ENCODE measurements around the gene SERTAD2. TPM values are rescaled to one million over a fixed set of nuclear protein-coding genes. Genes with fewer than 3 reads are reported as not detected.

The SERTAD2 gene
- total and polyA plus RNA-seq, 5 donors: 8.2 to 25.4 (median 19.7) TPM

- Histone ChIP-seq H3K27me3 (ENCODE audit: control insufficient read depth, insufficient read depth) (no peaks in the 10 kb centered on the region), H3K9me3 (ENCODE audit: control insufficient read depth, low read length) (no peaks in the 10 kb centered on the region), H3K4me3 (ENCODE audit: low read length) (no peak overlapping the region), H3K4me1 (ENCODE audit: control insufficient read depth, insufficient read depth, low read length) (no peaks in the 10 kb centered on the region), H3K27ac (ENCODE audit: low read length) (no peak overlapping the region)
- intact Hi-C loops (cut with DNase I): loop anchor here in 2 of 4 donors (5.0 to 10.0 kb wide), 2 partner anchors 91 to 98 kb away; no protein-coding TSS in a partner anchor
- ATAC-seq (no peak), DNase-seq (no peak)
- 98% methylated on average over 2 of the region's 2 CpGs for WGBS
These were observed 2.7 kb upstream of the SERTAD2 start for GRCh38 chr2:64656379-64656778.

GRCh38 chr2:64655873-64656272, 2.2 kb upstream of the SERTAD2 start:
- no peak overlapping the region for H3K27ac ChIP-seq (ENCODE audit: low read length)
- H3K4me3 ChIP-seq (ENCODE audit: low read length): no peak overlapping the region
- DNase-seq: no peak
- H3K27me3 ChIP-seq (ENCODE audit: control insufficient read depth, insufficient read depth): no peaks in the 10 kb centered on the region
- no peaks in the 10 kb centered on the region for H3K4me1 ChIP-seq (ENCODE audit: control insufficient read depth, insufficient read depth, low read length)
- 61% methylated on average over 3 of the region's 3 CpGs for WGBS
- intact Hi-C loops (cut with DNase I): loop anchor here in 2 of 4 donors (5.0 to 10.0 kb wide), 2 partner anchors 91 to 99 kb away; no protein-coding TSS in a partner anchor
- H3K9me3 ChIP-seq (ENCODE audit: control insufficient read depth, low read length): no peaks in the 10 kb centered on the region
- ATAC-seq: no peak

- no peaks in the 10 kb centered on the region for H3K9me3 ChIP-seq (ENCODE audit: control insufficient read depth, low read length)
- intact Hi-C loops (cut with DNase I): loop anchor here in 2 of 4 donors (5.0 to 10.0 kb wide), 2 partner anchors 92 to 100 kb away; no protein-coding TSS in a partner anchor
- DNase-seq (no peak), ATAC-seq (no peak)
- H3K4me1 ChIP-seq (ENCODE audit: control insufficient read depth, insufficient read depth, low read length): no peaks in the 10 kb centered on the region
- H3K27ac ChIP-seq (ENCODE audit: low read length): no peak overlapping the region
- H3K27me3 ChIP-seq (ENCODE audit: control insufficient read depth, insufficient read depth): no peaks in the 10 kb centered on the region
- H3K4me3 ChIP-seq (ENCODE audit: low read length): peak overlapping the region; percentile 96
- WGBS: 50% methylated on average over 7 of the region's 7 CpGs
These were observed 1.4 kb upstream of the SERTAD2 start for GRCh38 chr2:64655018-64655664.

GRCh38 chr2:64654063-64654811, 524 bp upstream of the SERTAD2 start:
- under 1% methylated on average over 70 of the region's 70 CpGs for WGBS
- intact Hi-C loops (cut with DNase I): loop anchor here in 3 of 4 donors (5.0 to 10.0 kb wide), 3 partner anchors 98 to 113 kb away; no protein-coding TSS in a partner anchor

GRCh38 chr2:64652231-64653108, 1.2 kb downstream of the SERTAD2 start:
- H3K4me1 ChIP-seq (ENCODE audit: control insufficient read depth, insufficient read depth, low read length): no peaks in the 10 kb centered on the region
- no peaks in the 10 kb centered on the region for H3K27me3 ChIP-seq (ENCODE audit: control insufficient read depth, insufficient read depth)
- H3K27ac ChIP-seq (ENCODE audit: low read length): peak overlapping the region; percentile 99
- intact Hi-C loops (cut with DNase I): loop anchor here in 3 of 4 donors (2.0 to 10.0 kb wide), 4 partner anchors 98 to 115 kb away; no protein-coding TSS in a partner anchor
- 4% methylated on average over 19 of the region's 19 CpGs for WGBS
- H3K4me3 ChIP-seq (ENCODE audit: low read length): peak overlapping the region; percentile 96
- ATAC-seq (peak; percentile 26 to 30), DNase-seq (peak; percentile 30 to 70 (median 69))
- H3K9me3 ChIP-seq (ENCODE audit: control insufficient read depth, low read length): no peaks in the 10 kb centered on the region

More at GRCh38 chr2:64654063-64654811, 524 bp upstream of the SERTAD2 start:
- DNase-seq (peak; percentile 81 to 92 (median 91)), ATAC-seq (peak; percentile 67 to 72)
- no peaks in the 10 kb centered on the region for H3K4me1 ChIP-seq (ENCODE audit: control insufficient read depth, insufficient read depth, low read length)
- no peaks in the 10 kb centered on the region for H3K27me3 ChIP-seq (ENCODE audit: control insufficient read depth, insufficient read depth)
- H3K4me3 ChIP-seq (ENCODE audit: low read length): peak overlapping the region; percentile 96
- no peaks in the 10 kb centered on the region for H3K9me3 ChIP-seq (ENCODE audit: control insufficient read depth, low read length)
- H3K27ac ChIP-seq (ENCODE audit: low read length): peak overlapping the region; percentile 99

GRCh38 chr2:64651590-64651989, 2.1 kb downstream of the SERTAD2 start:
- no peaks in the 10 kb centered on the region for H3K4me1 ChIP-seq (ENCODE audit: control insufficient read depth, insufficient read depth, low read length)
- intact Hi-C loops (cut with DNase I): loop anchor here in 3 of 4 donors (5.0 to 10.0 kb wide), 3 partner anchors 101 to 116 kb away; no protein-coding TSS in a partner anchor
- DNase-seq (no peak), ATAC-seq (no peak)
- H3K4me3 ChIP-seq (ENCODE audit: low read length): peak overlapping the region; percentile 15
- peak overlapping the region; percentile 22 for H3K27ac ChIP-seq (ENCODE audit: low read length)
- H3K27me3 ChIP-seq (ENCODE audit: control insufficient read depth, insufficient read depth): no peaks in the 10 kb centered on the region
- no peaks in the 10 kb centered on the region for H3K9me3 ChIP-seq (ENCODE audit: control insufficient read depth, low read length)
- 53% methylated on average over 4 of the region's 4 CpGs for WGBS

GRCh38 chr2:64650722-64651338, 2.9 kb downstream of the SERTAD2 start:
- intact Hi-C loops (cut with DNase I): loop anchor here in 3 of 4 donors (5.0 to 10.0 kb wide), 3 partner anchors 101 to 116 kb away; no protein-coding TSS in a partner anchor
- Histone ChIP-seq H3K27ac (ENCODE audit: low read length) (no peak overlapping the region), H3K4me1 (ENCODE audit: control insufficient read depth, insufficient read depth, low read length) (no peaks in the 10 kb centered on the region), H3K27me3 (ENCODE audit: control insufficient read depth, insufficient read depth) (no peaks in the 10 kb centered on the region), H3K9me3 (ENCODE audit: control insufficient read depth, low read length) (no peaks in the 10 kb centered on the region), H3K4me3 (ENCODE audit: low read length) (no peak overlapping the region)
- WGBS: 82% methylated on average over 5 of the region's 5 CpGs
- DNase-seq (no peak), ATAC-seq (no peak)

GRCh38 chr2:64650296-64650695, 3.4 kb downstream of the SERTAD2 start:
- Histone ChIP-seq H3K27me3 (ENCODE audit: control insufficient read depth, insufficient read depth) (no peaks in the 10 kb centered on the region), H3K9me3 (ENCODE audit: control insufficient read depth, low read length) (no peaks in the 10 kb centered on the region), H3K4me3 (ENCODE audit: low read length) (no peak overlapping the region), H3K27ac (ENCODE audit: low read length) (peak overlapping the region; percentile 48), H3K4me1 (ENCODE audit: control insufficient read depth, insufficient read depth, low read length) (no peaks in the 10 kb centered on the region)
- ATAC-seq (no peak), DNase-seq (no peak)
- intact Hi-C loops (cut with DNase I): loop anchor here in 3 of 4 donors (5.0 to 10.0 kb wide), 3 partner anchors 102 to 117 kb away; no protein-coding TSS in a partner anchor
- 68% methylated on average over 5 of the region's 5 CpGs for WGBS

- 55% methylated on average over 5 of the region's 5 CpGs for WGBS
- Histone ChIP-seq H3K4me3 (ENCODE audit: low read length) (no peak overlapping the region), H3K27me3 (ENCODE audit: control insufficient read depth, insufficient read depth) (no peaks in the 10 kb centered on the region), H3K4me1 (ENCODE audit: control insufficient read depth, insufficient read depth, low read length) (no peaks in the 10 kb centered on the region), H3K9me3 (ENCODE audit: control insufficient read depth, low read length) (no peaks in the 10 kb centered on the region), H3K27ac (ENCODE audit: low read length) (peak overlapping the region; percentile 1)
- DNase-seq (peak in 1 of 3 donors; percentile 66), ATAC-seq (no peak)
- intact Hi-C loops (cut with DNase I): loop anchor here (5.0 to 10.0 kb wide), 5 partner anchors 103 to 218 kb away; no protein-coding TSS in a partner anchor
These were observed 4.1 kb downstream of the SERTAD2 start for GRCh38 chr2:64649626-64650025.

- WGBS: 58% methylated on average over 6 of the region's 6 CpGs
- H3K4me1 ChIP-seq (ENCODE audit: control insufficient read depth, insufficient read depth, low read length): peaks cover under 1% of the 10 kb centered on the region
- H3K9me3 ChIP-seq (ENCODE audit: control insufficient read depth, low read length): no peaks in the 10 kb centered on the region
- DNase-seq (no peak), ATAC-seq (no peak)
- H3K27me3 ChIP-seq (ENCODE audit: control insufficient read depth, insufficient read depth): no peaks in the 10 kb centered on the region
- intact Hi-C loops (cut with DNase I): loop anchor here (5.0 to 10.0 kb wide), 2 partner anchors 186 to 218 kb away; no protein-coding TSS in a partner anchor
- peak overlapping the region; percentile 39 for H3K27ac ChIP-seq (ENCODE audit: low read length)
- H3K4me3 ChIP-seq (ENCODE audit: low read length): no peak overlapping the region
These were observed 4.7 kb downstream of the SERTAD2 start for GRCh38 chr2:64649013-64649484.

All from right cardiac atrium (tissue), 5 donors.